ENCODE data around the gene DISC1.

DNA sequence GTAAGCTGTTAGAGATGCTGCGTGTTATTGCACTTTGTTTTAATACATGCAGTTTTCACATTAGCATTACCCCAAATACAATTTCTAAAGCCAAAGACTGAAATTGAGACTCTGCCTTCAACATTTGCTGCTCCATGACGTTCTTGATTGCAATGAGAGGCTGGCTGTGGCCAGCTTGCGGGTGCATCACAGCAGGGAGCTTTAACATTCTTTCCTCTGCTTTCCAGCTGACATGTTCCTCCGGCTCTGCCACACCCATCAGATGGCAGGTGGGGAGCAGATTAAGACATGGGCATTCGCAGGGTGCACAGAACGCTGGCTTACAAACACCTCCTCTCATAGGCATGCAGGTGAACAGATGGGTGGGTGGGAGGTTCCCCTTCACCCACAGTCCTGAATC is 314.1 kb downstream of the DISC1 start:
- TF ChIP-seq, protein P1, sequence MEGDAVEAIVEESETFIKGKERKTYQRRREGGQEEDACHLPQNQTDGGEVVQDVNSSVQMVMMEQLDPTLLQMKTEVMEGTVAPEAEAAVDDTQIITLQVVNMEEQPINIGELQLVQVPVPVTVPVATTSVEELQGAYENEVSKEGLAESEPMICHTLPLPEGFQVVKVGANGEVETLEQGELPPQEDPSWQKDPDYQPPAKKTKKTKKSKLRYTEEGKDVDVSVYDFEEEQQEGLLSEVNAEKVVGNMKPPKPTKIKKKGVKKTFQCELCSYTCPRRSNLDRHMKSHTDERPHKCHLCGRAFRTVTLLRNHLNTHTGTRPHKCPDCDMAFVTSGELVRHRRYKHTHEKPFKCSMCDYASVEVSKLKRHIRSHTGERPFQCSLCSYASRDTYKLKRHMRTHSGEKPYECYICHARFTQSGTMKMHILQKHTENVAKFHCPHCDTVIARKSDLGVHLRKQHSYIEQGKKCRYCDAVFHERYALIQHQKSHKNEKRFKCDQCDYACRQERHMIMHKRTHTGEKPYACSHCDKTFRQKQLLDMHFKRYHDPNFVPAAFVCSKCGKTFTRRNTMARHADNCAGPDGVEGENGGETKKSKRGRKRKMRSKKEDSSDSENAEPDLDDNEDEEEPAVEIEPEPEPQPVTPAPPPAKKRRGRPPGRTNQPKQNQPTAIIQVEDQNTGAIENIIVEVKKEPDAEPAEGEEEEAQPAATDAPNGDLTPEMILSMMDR (IDR thresholded peaks at IDR 0.05) = no peak
- TF ChIP-seq POLR2A (IDR thresholded peaks at IDR 0.05) = no peak
